Endothelial cell of umbilical vein (primary cell): ENCODE data around the gene CARD9.

ENCODE experiments used
- CTCF ChIP-seq, 2 donors: IDR thresholded peaks; 1 replicate in 1 of 2; 2 replicates in 1 of 2; pipeline ENCODE4 v1.5.1; 2011; ENCODE audit warnings: low read length in 2 of 2, mild to moderate bottlenecking in 2 of 2, moderate library complexity in 2 of 2, control low read depth in 1 of 2, inconsistent platforms in 1 of 2, low read depth in 1 of 2; ENCODE audit not compliant: insufficient read depth in 1 of 2; ENCODE audit errors: extremely low read depth in 1 of 2
- EZH2 ChIP-seq: IDR thresholded peaks from 2 replicates; pipeline ENCODE4 v1.6.1; 2012; ENCODE audit warnings: borderline replicate concordance, low read depth, mild to moderate bottlenecking, moderate library complexity, low read length, inconsistent platforms; ENCODE audit not compliant: severe bottlenecking
- FOS ChIP-seq: IDR thresholded peaks from 2 replicates; pipeline ENCODE4 v1.6.1; 2011; ENCODE audit warnings: mild to moderate bottlenecking, low read length, moderate library complexity, borderline replicate concordance; ENCODE audit not compliant: insufficient read depth
- MAX ChIP-seq: IDR thresholded peaks from 2 replicates; pipeline ENCODE4 v1.6.1; 2011; ENCODE audit not compliant: insufficient read depth, insufficient read length
- POLR2AphosphoS5 ChIP-seq: IDR thresholded peaks from 2 replicates; pipeline ENCODE4 v1.6.1; 2012; ENCODE audit warnings: low read depth, mild to moderate bottlenecking, control low read depth, low read length, moderate library complexity; ENCODE audit not compliant: insufficient read depth

- TF ChIP-seq CTCF (IDR thresholded peaks at IDR 0.05; ENCODE audit: extremely low read depth in 1 of 2, insufficient read depth in 1 of 2, low read depth in 1 of 2, low read length in 2 of 2) (no peak), POLR2AphosphoS5 (peak; percentile 12), MAX (no peak), EZH2 (no peak), FOS (no peak)
These were observed 22.1 kb downstream of the CARD9 start for GRCh38 chr9:136351252-136351800.
